ENCODE data around the gene RPTN.

- TF ChIP-seq EP300 (IDR thresholded peaks at IDR 0.05) (no peak), POLR2A (IDR thresholded peaks at IDR 0.05; ENCODE audit: low read depth) (no peak), POLR2AphosphoS5 (IDR thresholded peaks at IDR 0.05) (no peak)
- TF ChIP-seq, protein P1, sequence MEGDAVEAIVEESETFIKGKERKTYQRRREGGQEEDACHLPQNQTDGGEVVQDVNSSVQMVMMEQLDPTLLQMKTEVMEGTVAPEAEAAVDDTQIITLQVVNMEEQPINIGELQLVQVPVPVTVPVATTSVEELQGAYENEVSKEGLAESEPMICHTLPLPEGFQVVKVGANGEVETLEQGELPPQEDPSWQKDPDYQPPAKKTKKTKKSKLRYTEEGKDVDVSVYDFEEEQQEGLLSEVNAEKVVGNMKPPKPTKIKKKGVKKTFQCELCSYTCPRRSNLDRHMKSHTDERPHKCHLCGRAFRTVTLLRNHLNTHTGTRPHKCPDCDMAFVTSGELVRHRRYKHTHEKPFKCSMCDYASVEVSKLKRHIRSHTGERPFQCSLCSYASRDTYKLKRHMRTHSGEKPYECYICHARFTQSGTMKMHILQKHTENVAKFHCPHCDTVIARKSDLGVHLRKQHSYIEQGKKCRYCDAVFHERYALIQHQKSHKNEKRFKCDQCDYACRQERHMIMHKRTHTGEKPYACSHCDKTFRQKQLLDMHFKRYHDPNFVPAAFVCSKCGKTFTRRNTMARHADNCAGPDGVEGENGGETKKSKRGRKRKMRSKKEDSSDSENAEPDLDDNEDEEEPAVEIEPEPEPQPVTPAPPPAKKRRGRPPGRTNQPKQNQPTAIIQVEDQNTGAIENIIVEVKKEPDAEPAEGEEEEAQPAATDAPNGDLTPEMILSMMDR (IDR thresholded peaks at IDR 0.05), result no peak
Measured at GRCh38 chr1:152159144-152159543, at the start of gene RPTN.
